Upper lobe of left lung (tissue), 4 donors: ENCODE results near the gene LCP1.

Source experiments
- EP300 ChIP-seq, 4 donors: sonication (generic); formaldehyde crosslinking; IDR thresholded peaks; one replicate each; pipeline ENCODE4 v1.5.1; 2017; ENCODE audit warnings: antibody characterized with exemption in 4 of 4, control low read depth in 2 of 4
- POLR2A ChIP-seq, 4 donors: fragments of 450-650 bp; IDR thresholded peaks; one replicate each; pipeline ENCODE4 v1.5.1; 2016 to 2017; ENCODE audit warnings: antibody characterized with exemption in 4 of 4, mild to moderate bottlenecking in 2 of 4
- POLR2AphosphoS5 ChIP-seq, 2 donors: sonication (generic); formaldehyde crosslinking; IDR thresholded peaks; one replicate each; pipeline ENCODE4 v1.5.1; 2017; ENCODE audit warnings: antibody characterized with exemption in 2 of 2
- TF ChIP-seq, protein P1 (sequence below), 6 experiments: fragments of 450-650 bp in 4 of 6; fragments of 200-600 bp in 2 of 6; sonication (generic) in 2 of 6; IDR thresholded peaks; one replicate each; pipeline ENCODE4 v1.5.1; 2016 to 2019; ENCODE audit warnings: antibody characterized with exemption in 6 of 6

DNA sequence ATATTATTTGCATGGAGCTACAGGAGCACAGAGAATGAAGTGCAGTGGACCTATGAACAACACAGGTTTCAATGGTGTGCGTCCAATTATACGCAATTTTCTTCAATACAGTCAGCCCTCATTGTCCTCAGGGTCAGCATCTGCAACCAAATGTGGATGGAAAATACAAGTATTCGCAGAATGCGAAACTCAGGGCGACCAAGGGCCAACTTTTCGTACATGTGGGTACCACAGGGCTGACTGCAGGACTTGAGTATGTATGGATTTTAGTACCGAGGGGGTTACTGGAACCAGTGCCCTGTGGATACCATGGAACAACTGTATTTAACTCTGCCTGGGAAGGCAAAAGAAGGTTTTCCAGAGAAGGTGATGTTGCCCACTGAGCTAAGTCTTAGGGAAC is 10.2 kb downstream of the LCP1 start:
- TF ChIP-seq, protein P1, sequence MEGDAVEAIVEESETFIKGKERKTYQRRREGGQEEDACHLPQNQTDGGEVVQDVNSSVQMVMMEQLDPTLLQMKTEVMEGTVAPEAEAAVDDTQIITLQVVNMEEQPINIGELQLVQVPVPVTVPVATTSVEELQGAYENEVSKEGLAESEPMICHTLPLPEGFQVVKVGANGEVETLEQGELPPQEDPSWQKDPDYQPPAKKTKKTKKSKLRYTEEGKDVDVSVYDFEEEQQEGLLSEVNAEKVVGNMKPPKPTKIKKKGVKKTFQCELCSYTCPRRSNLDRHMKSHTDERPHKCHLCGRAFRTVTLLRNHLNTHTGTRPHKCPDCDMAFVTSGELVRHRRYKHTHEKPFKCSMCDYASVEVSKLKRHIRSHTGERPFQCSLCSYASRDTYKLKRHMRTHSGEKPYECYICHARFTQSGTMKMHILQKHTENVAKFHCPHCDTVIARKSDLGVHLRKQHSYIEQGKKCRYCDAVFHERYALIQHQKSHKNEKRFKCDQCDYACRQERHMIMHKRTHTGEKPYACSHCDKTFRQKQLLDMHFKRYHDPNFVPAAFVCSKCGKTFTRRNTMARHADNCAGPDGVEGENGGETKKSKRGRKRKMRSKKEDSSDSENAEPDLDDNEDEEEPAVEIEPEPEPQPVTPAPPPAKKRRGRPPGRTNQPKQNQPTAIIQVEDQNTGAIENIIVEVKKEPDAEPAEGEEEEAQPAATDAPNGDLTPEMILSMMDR (IDR thresholded peaks at IDR 0.05): no peak
- TF ChIP-seq POLR2A (IDR thresholded peaks at IDR 0.05) (no peak), POLR2AphosphoS5 (IDR thresholded peaks at IDR 0.05) (no peak), EP300 (IDR thresholded peaks at IDR 0.05) (no peak)
